HEK293 (cell line): ENCODE data around the gene SETDB2.

Experiments used
- ATF2 ChIP-seq: fragments of 450-650 bp; formaldehyde crosslinking; IDR thresholded peaks from 2 replicates; pipeline ENCODE4 v1.5.1; 2016; ENCODE audit warnings: missing biosample characterization, missing genetic modification characterization, low read depth
- CTCF ChIP-seq: fragments of 450-650 bp; formaldehyde crosslinking; IDR thresholded peaks from 2 replicates; pipeline ENCODE4 v1.5.1; 2016; ENCODE audit warnings: missing biosample characterization, missing genetic modification characterization
- GLI4 ChIP-seq: fragments of 450-650 bp; formaldehyde crosslinking; IDR thresholded peaks from 2 replicates; pipeline ENCODE4 v1.5.1; 2016; ENCODE audit warnings: missing biosample characterization, missing genetic modification characterization
- RBAK ChIP-seq: fragments of 450-650 bp; formaldehyde crosslinking; IDR thresholded peaks from 2 replicates; pipeline ENCODE4 v1.5.1; 2016; ENCODE audit warnings: missing biosample characterization, missing genetic modification characterization
- REST ChIP-seq: fragments of 450-650 bp; formaldehyde crosslinking; IDR thresholded peaks from 2 replicates; pipeline ENCODE4 v1.5.1; 2016; ENCODE audit warnings: missing biosample characterization, missing genetic modification characterization
- SP2 ChIP-seq: fragments of 450-650 bp; formaldehyde crosslinking; IDR thresholded peaks from 2 replicates; pipeline ENCODE4 v1.5.1; 2016; ENCODE audit warnings: missing biosample characterization, missing genetic modification characterization
- WT1 ChIP-seq: fragments of 450-650 bp; formaldehyde crosslinking; IDR thresholded peaks from 2 replicates; pipeline ENCODE4 v1.5.1; 2016; ENCODE audit warnings: missing biosample characterization, missing genetic modification characterization
- ZBTB10 ChIP-seq: fragments of 450-650 bp; formaldehyde crosslinking; IDR thresholded peaks from 2 replicates; pipeline ENCODE4 v1.5.1; 2016; ENCODE audit warnings: missing biosample characterization, missing genetic modification characterization
- ZBTB17 ChIP-seq: fragments of 450-650 bp; formaldehyde crosslinking; IDR thresholded peaks from 2 replicates; pipeline ENCODE4 v1.5.1; 2016; ENCODE audit warnings: missing biosample characterization, missing genetic modification characterization
- ZBTB26 ChIP-seq: fragments of 450-650 bp; formaldehyde crosslinking; optimal IDR thresholded peaks from 2 replicates; pipeline ENCODE3; 2016; ENCODE audit warnings: missing biosample characterization, mild to moderate bottlenecking, missing genetic modification characterization
- ZBTB44 ChIP-seq: fragments of 450-650 bp; IDR thresholded peaks from 2 replicates; pipeline ENCODE4 v1.5.1; 2018; ENCODE audit warnings: missing biosample characterization, mild to moderate bottlenecking, missing genetic modification characterization
- ZFP37 ChIP-seq: fragments of 450-650 bp; formaldehyde crosslinking; IDR thresholded peaks from 2 replicates; pipeline ENCODE4 v1.5.1; 2016; ENCODE audit warnings: missing biosample characterization, missing genetic modification characterization
- ZNF121 ChIP-seq: fragments of 450-650 bp; formaldehyde crosslinking; IDR thresholded peaks from 2 replicates; pipeline ENCODE4 v1.5.1; 2016; ENCODE audit warnings: missing biosample characterization, missing genetic modification characterization
- ZNF155 ChIP-seq: fragments of 450-650 bp; formaldehyde crosslinking; IDR thresholded peaks from 2 replicates; pipeline ENCODE4 v1.5.1; 2016; ENCODE audit warnings: missing biosample characterization, missing genetic modification characterization
- ZNF202 ChIP-seq: fragments of 450-650 bp; formaldehyde crosslinking; IDR thresholded peaks from 2 replicates; pipeline ENCODE4 v1.5.1; 2016; ENCODE audit warnings: missing biosample characterization, missing genetic modification characterization, borderline replicate concordance
- ZNF335 ChIP-seq: fragments of 450-650 bp; formaldehyde crosslinking; conservative IDR thresholded peaks from 2 replicates; pipeline ENCODE4 v1.5.1; 2016; ENCODE audit warnings: missing biosample characterization, missing genetic modification characterization
- ZNF513 ChIP-seq: fragments of 450-650 bp; IDR thresholded peaks from 2 replicates; pipeline ENCODE4 v1.5.1; 2018; ENCODE audit warnings: missing biosample characterization, missing genetic modification characterization
- ZNF518A ChIP-seq: fragments of 450-650 bp; formaldehyde crosslinking; conservative IDR thresholded peaks from 2 replicates; pipeline ENCODE4 v1.5.1; 2016; ENCODE audit warnings: low read depth, missing biosample characterization, missing genetic modification characterization

The SETDB2 gene

GRCh38 chr13:49495783-49496762, 52.0 kb downstream of the SETDB2 start, which contains the start of gene PHF11 (continued):
- TF ChIP-seq ZNF518A = no peak
- no peak for TF ChIP-seq ZNF513 (tag by site-specific recombination)
- 0 out of 2 replicates have a peak, but pooled peaks have one; percentile 25 for TF ChIP-seq ZBTB17 (tag by site-specific recombination)
- TF ChIP-seq ZBTB44 (tag by site-specific recombination) = peak; percentile 27; the same call in 1 of the 2 replicates
- no peak for TF ChIP-seq ATF2 (tag by site-specific recombination)
- TF ChIP-seq SP2 (tag by site-specific recombination) = no peak; the same call in 1 of the 2 replicates
- TF ChIP-seq RBAK = no peak
- no peak for TF ChIP-seq ZFP37 (tag by site-specific recombination)
- TF ChIP-seq CTCF = no peak
- TF ChIP-seq REST = no peak
- no peak for TF ChIP-seq ZNF121 (tag by site-specific recombination)
- TF ChIP-seq ZNF202 = peak; percentile 98
- no peak for TF ChIP-seq WT1
- TF ChIP-seq ZNF335 (tag by site-specific recombination) = peak; percentile 57
- TF ChIP-seq ZBTB26 (tag by site-specific recombination) = peak; percentile 38
- TF ChIP-seq ZNF155 (tag by site-specific recombination) = no peak
- TF ChIP-seq GLI4 (tag by site-specific recombination) = no peak
- no peak for TF ChIP-seq ZBTB10 (tag by site-specific recombination)
